HCT116 (cell line): ENCODE measurements around the gene SDK1. TPM values are rescaled to one million over a fixed set of nuclear protein-coding genes. Genes with fewer than 3 reads are reported as not detected.

Source experiments
- ATAC-seq: fragments of 200-7000 bp; cut with Tn5 transposase; 2 replicates; pipeline ENCODE4 v1.9.1; 2020; ENCODE audit warnings: mild to moderate bottlenecking, moderate library complexity
- BruUV-seq: library from RNA; stranded (reverse); fragments of 400-500 nt; replicated peaks from 2 replicates; lab custom pipeline; 2021; lab: Mats Ljungman, UMichigan
- CTCF ChIA-PET: fragments of 300-600 bp; sonication (Branson Sonifier 250); formaldehyde crosslinking; loops from one replicate; lab custom pipeline; 2021; ENCODE audit warnings: antibody characterized with exemption; lab: Charles Lee
- POLR2A ChIA-PET: fragments of 300-600, 350-600 bp; sonication (Branson Sonifier 250); formaldehyde crosslinking; loops from one replicate; lab custom pipeline; 2021; ENCODE audit warnings: antibody characterized with exemption; lab: Charles Lee
- RAD21 ChIA-PET, 2 experiments: fragments of 300-600 bp; sonication (Branson Sonifier 250); formaldehyde crosslinking; loops; one replicate each; lab custom pipeline; 2023; ENCODE audit warnings: low total read pairs in 2 of 2; ENCODE audit not compliant: uncharacterized antibody in 2 of 2, unreplicated experiment in 2 of 2, low non-redundant PET in 1 of 2; lab: Charles Lee
- DNase-seq: peaks from one replicate; pipeline ENCODE4 v3.0.0-alpha.2; 2010; ENCODE audit warnings: low read depth, low spot score
- H2AFZ ChIP-seq: fragments of 200-600 bp; shearing (Covaris generic), sonication (generic); 2 replicates; pipeline ENCODE4 v1.6.1; 2017; ENCODE audit warnings: low read depth, mixed run types, mixed read lengths, antibody characterized with exemption, low read length; ENCODE audit not compliant: poor library complexity, severe bottlenecking
- H3K27ac ChIP-seq: 2 replicates; pipeline ENCODE4 v1.5.1; 2012; ENCODE audit warnings: low read depth, low read length
- H3K27me3 ChIP-seq: fragments of 200-600 bp; sonication (generic); 2 replicates; pipeline ENCODE4 v1.6.1; 2016; ENCODE audit warnings: mixed run types, low read length, mixed read lengths; ENCODE audit not compliant: insufficient read depth
- H3K36me3 ChIP-seq, 2 experiments: fragments of 200-500 bp in 1 of 2; fragments of 200-600 bp in 1 of 2; sonication (Bioruptor generic) in 1 of 2; sonication (generic) in 1 of 2; 2 replicates each; pipeline versions ENCODE4 v1.5.1 to v1.6.1; 2014 to 2016; ENCODE audit warnings: low read length in 2 of 2, inconsistent platforms in 1 of 2, mixed read lengths in 1 of 2, mixed run types in 1 of 2; ENCODE audit not compliant: insufficient read depth in 2 of 2, control insufficient read depth in 1 of 2
- H3K4me1 ChIP-seq, 2 experiments: fragments of 200-600 bp in 1 of 2; sonication (generic) in 1 of 2; 2 replicates each; pipeline versions ENCODE4 v1.5.1 to v1.6.1; 2012 to 2017; ENCODE audit warnings: low read length in 2 of 2, inconsistent platforms in 1 of 2, mild to moderate bottlenecking in 1 of 2, mixed read lengths in 1 of 2, mixed run types in 1 of 2, moderate library complexity in 1 of 2; ENCODE audit not compliant: insufficient read depth in 2 of 2, control insufficient read depth in 1 of 2
- H3K4me2 ChIP-seq: fragments of 200-600 bp; sonication (generic); 2 replicates; pipeline ENCODE4 v1.6.1; 2017; ENCODE audit warnings: mixed run types, low read length, mixed read lengths
- H3K4me3 ChIP-seq, 2 experiments: fragments of 200-600 bp in 1 of 2; sonication (generic) in 1 of 2; replicated peaks in 1 of 2; 2 replicates each; pipeline ENCODE4 v1.5.1; 2011 to 2016; ENCODE audit warnings: low read length in 2 of 2, control low read depth in 1 of 2, low read depth in 1 of 2, mild to moderate bottlenecking in 1 of 2, mixed read lengths in 1 of 2, mixed run types in 1 of 2
- H3K79me2 ChIP-seq: fragments of 200-600 bp; sonication (generic); 2 replicates; pipeline ENCODE4 v1.6.1; 2017; ENCODE audit warnings: mild to moderate bottlenecking, mixed run types, low read length, moderate library complexity, mixed read lengths; ENCODE audit not compliant: insufficient read depth
- H3K9ac ChIP-seq: fragments of 200-600 bp; sonication (generic); 2 replicates; pipeline ENCODE4 v1.6.1; 2016; ENCODE audit warnings: low read length, mixed read lengths
- H3K9me2 ChIP-seq: fragments of 200-600 bp; sonication (generic), shearing (Covaris generic); 2 replicates; pipeline ENCODE4 v1.6.1; 2017; ENCODE audit warnings: mixed run types, mild to moderate bottlenecking, moderate library complexity; ENCODE audit not compliant: insufficient read depth
- H3K9me3 ChIP-seq, 2 experiments: fragments of 200-500 bp in 1 of 2; fragments of 200-600 bp in 1 of 2; sonication (Bioruptor generic) in 1 of 2; sonication (generic) in 1 of 2; 2 replicates each; pipeline ENCODE4 v1.6.1; 2014 to 2017; ENCODE audit warnings: low read length in 2 of 2, mixed read lengths in 2 of 2, inconsistent platforms in 1 of 2, low read depth in 1 of 2, mild to moderate bottlenecking in 1 of 2, mixed run types in 1 of 2, moderate library complexity in 1 of 2; ENCODE audit not compliant: control insufficient read depth in 1 of 2, insufficient read depth in 1 of 2
- H4K20me1 ChIP-seq: fragments of 200-600 bp; sonication (generic), shearing (Covaris generic); 2 replicates; pipeline ENCODE4 v1.6.1; 2017; ENCODE audit warnings: mixed run types, mild to moderate bottlenecking, moderate library complexity; ENCODE audit not compliant: insufficient read depth
- ATF3 ChIP-seq: IDR thresholded peaks from 2 replicates; pipeline ENCODE4 v1.6.1; 2012
- EGR1 ChIP-seq: IDR thresholded peaks from 2 replicates; pipeline ENCODE4 v1.6.1; 2012; ENCODE audit warnings: low read depth
- EZH2 ChIP-seq: fragments of 200-600 bp; sonication (generic); IDR thresholded peaks from 2 replicates; pipeline ENCODE4 v1.6.1; 2017; ENCODE audit warnings: antibody characterized with exemption, mixed run types
- EZH2phosphoT487 ChIP-seq: fragments of 200-600 bp; IDR thresholded peaks from 2 replicates; pipeline ENCODE4 v1.6.1; 2018; ENCODE audit warnings: antibody characterized with exemption, borderline replicate concordance
- POLR2A ChIP-seq: IDR thresholded peaks from 2 replicates; pipeline ENCODE4 v1.7.0; 2011; ENCODE audit warnings: borderline replicate concordance; ENCODE audit not compliant: insufficient read depth, insufficient read length; ENCODE audit errors: extremely low read depth
- RAD21 ChIP-seq: IDR thresholded peaks from 2 replicates; pipeline ENCODE4 v1.6.1; 2012; ENCODE audit warnings: low read depth, mild to moderate bottlenecking
- ZBTB33 ChIP-seq: IDR thresholded peaks from 2 replicates; pipeline ENCODE4 v1.6.1; 2011; ENCODE audit warnings: mild to moderate bottlenecking, low read length, moderate library complexity; ENCODE audit not compliant: insufficient replicate concordance; ENCODE audit errors: extremely low read depth
- ZFX ChIP-seq: fragments of 450-650 bp; IDR thresholded peaks from 2 replicates; pipeline ENCODE4 v1.6.1; 2017
- ZNF274 ChIP-seq: fragments of 200-500 bp; sonication (Bioruptor generic); IDR thresholded peaks from 2 replicates; pipeline ENCODE4 v1.6.1; 2014; ENCODE audit warnings: mild to moderate bottlenecking, low read depth, low read length, inconsistent platforms
- intact Hi-C: fragments of 100-400 bp; cut with micrococcal nuclease; formaldehyde crosslinking; loops from 2 replicates; pipeline ENCODE4 v1.10.0; 2022
- total RNA-seq: library from RNA; stranded (reverse); gene quantifications from one replicate; pipeline ENCODE4 v1.2.1, GENCODE V29; 2021; ENCODE audit not compliant: unreplicated experiment

Gene SDK1
- total RNA-seq, 1 experiment from 2014 or later, result 0.05 TPM

- H4K20me1 ChIP-seq, result no peaks in the 10 kb centered on the region
- TF ChIP-seq RAD21 (no peak), EGR1 (no peak), POLR2A (no peak), ZBTB33 (no peak), EZH2 (no peak), EZH2phosphoT487 (no peak), ATF3 (no peak), ZFX (no peak), ZNF274 (no peak)
- ATAC-seq (no peak), DNase-seq (no peak)
- CTCF ChIA-PET, result no interaction called here
- no peaks in the 10 kb centered on the region for H3K9me3 ChIP-seq
- intact Hi-C loops, result no loop called here
- no peak overlapping the region for H3K27ac ChIP-seq
- no peak overlapping the region for H3K9ac ChIP-seq
- no peak overlapping the region for H3K4me3 ChIP-seq
- H3K4me2 ChIP-seq, result no peak overlapping the region
- peaks cover 3% of the 10 kb centered on the region for H3K27me3 ChIP-seq
- POLR2A ChIA-PET, result no interaction called here
- H2AFZ ChIP-seq, result no peak overlapping the region
- H3K4me1 ChIP-seq, result no peaks in the 10 kb centered on the region
- H3K36me3 ChIP-seq, result no peaks in the 10 kb centered on the region
- no peaks in the 10 kb centered on the region for H3K79me2 ChIP-seq
- no peaks in the 10 kb centered on the region for H3K9me2 ChIP-seq
- RAD21 ChIA-PET, result no interaction called here
- BruUV-seq, result no TSS peak
Observed at GRCh38 chr7:4010061-4010605, 709.1 kb downstream of the SDK1 start.
